WTC11 (cell line): ENCODE measurements around the gene NEK10.

Source experiments
- CREB1 ChIP-seq: sonication (generic); formaldehyde crosslinking; IDR thresholded peaks from 2 replicates; pipeline ENCODE4 v1.8.0; 2023; ENCODE audit warnings: mild to moderate bottlenecking, missing genetic modification reagents
- E2F1 ChIP-seq: sonication (generic); formaldehyde crosslinking; IDR thresholded peaks from 2 replicates; pipeline ENCODE4 v1.8.0; 2022; ENCODE audit warnings: mild to moderate bottlenecking, missing genetic modification reagents
- IRF2 ChIP-seq: sonication (generic); formaldehyde crosslinking; IDR thresholded peaks from 2 replicates; pipeline ENCODE4 v1.8.0; 2022; ENCODE audit warnings: low read depth, missing genetic modification reagents, borderline replicate concordance

- TF ChIP-seq E2F1 (no peak), CREB1 (CRISPR knock-in tag) (no peak), IRF2 (CRISPR knock-in tag) (no peak)
These were observed at the start of gene NEK10 for GRCh38 chr3:27368831-27369607.
